Endothelial cell of umbilical vein (primary cell): Measurements from ENCODE around the gene RASSF6. TPM values are rescaled to one million over a fixed set of nuclear protein-coding genes. Genes with fewer than 3 reads are reported as not detected.

Experiments
- BruUV-seq: library from RNA; stranded (reverse); fragments of 400-500 nt; replicated peaks from 2 replicates; lab custom pipeline; 2021; lab: Mats Ljungman, UMichigan
- CTCF ChIA-PET: fragments of 300-600, 350-600 bp; sonication (Branson Sonifier 250); formaldehyde crosslinking; loops from one replicate; lab custom pipeline; 2021; ENCODE audit warnings: antibody characterized with exemption, inconsistent platforms; lab: Charles Lee
- POLR2A ChIA-PET: fragments of 300-600, 350-600 bp; sonication (Branson Sonifier 250); formaldehyde crosslinking; loops from one replicate; lab custom pipeline; 2021; ENCODE audit warnings: antibody characterized with exemption, inconsistent platforms; lab: Charles Lee
- DNase-seq: peaks from one replicate; pipeline ENCODE4 v3.0.0-alpha.2; 2011; ENCODE audit warnings: low read depth, low spot score
- FAIRE-seq: peaks from 2 replicates; lab custom pipeline; 2011; peaks lifted over from hg19 to GRCh38; lab: Jason Lieb, UNC
- H2AFZ ChIP-seq: 2 replicates; pipeline ENCODE4 v1.6.0; 2012; ENCODE audit warnings: low read depth, low read length, control low read depth, inconsistent platforms
- H3K27ac ChIP-seq: 2 replicates; pipeline ENCODE4 v1.5.1; 2011; ENCODE audit warnings: low read depth, mild to moderate bottlenecking, control low read depth, low read length, moderate library complexity; ENCODE audit not compliant: insufficient read depth
- H3K27me3 ChIP-seq, 2 experiments: 2 replicates each; pipeline versions ENCODE4 v1.6.0 to v1.6.1; 2011; ENCODE audit warnings: low read length in 2 of 2, mixed read lengths in 1 of 2; ENCODE audit not compliant: control insufficient read depth in 2 of 2, insufficient read depth in 2 of 2
- H3K36me3 ChIP-seq, 2 experiments: 2 replicates in 1 of 2; 3 replicates in 1 of 2; pipeline ENCODE4 v1.5.1; 2011; ENCODE audit warnings: low read length in 2 of 2, mild to moderate bottlenecking in 1 of 2, moderate library complexity in 1 of 2; ENCODE audit not compliant: control insufficient read depth in 2 of 2, insufficient read depth in 2 of 2; ENCODE audit errors: extremely low read depth in 1 of 2
- H3K4me1 ChIP-seq: 3 replicates; pipeline ENCODE4 v1.5.1; 2011; ENCODE audit warnings: mild to moderate bottlenecking, low read length; ENCODE audit not compliant: control insufficient read depth, insufficient read depth; ENCODE audit errors: extremely low read depth
- H3K4me2 ChIP-seq: 2 replicates; pipeline ENCODE4 v1.6.1; 2011; ENCODE audit warnings: low read length, control low read depth, mixed read lengths; ENCODE audit not compliant: insufficient read depth
- H3K4me3 ChIP-seq, 3 experiments: fragments of 200-600 bp in 1 of 3; sonication (generic), shearing (Covaris generic) in 1 of 3; replicated peaks in 1 of 3; 2 replicates each; pipeline ENCODE4 v1.5.1; 2011 to 2016; ENCODE audit warnings: control low read depth in 3 of 3, low read length in 3 of 3, mild to moderate bottlenecking in 2 of 3, inconsistent platforms in 1 of 3, low read depth in 1 of 3, moderate library complexity in 1 of 3; ENCODE audit not compliant: insufficient read depth in 1 of 3
- H3K79me2 ChIP-seq: 2 replicates; pipeline ENCODE4 v1.6.0; 2012; ENCODE audit warnings: low read length, inconsistent platforms; ENCODE audit not compliant: control insufficient read depth, insufficient read depth
- H3K9ac ChIP-seq: replicated peaks from 2 replicates; pipeline ENCODE3; 2011; ENCODE audit warnings: low read length, control low read depth; ENCODE audit not compliant: insufficient read depth; ENCODE audit errors: extremely low read depth
- H3K9me1 ChIP-seq: replicated peaks from 3 replicates; pipeline ENCODE4 v1.6.0; 2011; ENCODE audit warnings: mild to moderate bottlenecking, low read length; ENCODE audit not compliant: control insufficient read depth, insufficient read depth; ENCODE audit errors: extremely low read depth
- H3K9me3 ChIP-seq: replicated peaks from 2 replicates; pipeline ENCODE4 v1.5.1; 2012; ENCODE audit warnings: low read length, inconsistent platforms; ENCODE audit not compliant: control insufficient read depth, insufficient read depth
- H4K20me1 ChIP-seq: replicated peaks from 2 replicates; pipeline ENCODE3; 2011; ENCODE audit warnings: mild to moderate bottlenecking, low read length; ENCODE audit not compliant: control insufficient read depth, insufficient read depth; ENCODE audit errors: extremely low read depth
- CTCF ChIP-seq, 2 donors: IDR thresholded peaks; 1 replicate in 1 of 2; 2 replicates in 1 of 2; pipeline ENCODE4 v1.5.1; 2011; ENCODE audit warnings: low read length in 2 of 2, mild to moderate bottlenecking in 2 of 2, moderate library complexity in 2 of 2, control low read depth in 1 of 2, inconsistent platforms in 1 of 2, low read depth in 1 of 2; ENCODE audit not compliant: insufficient read depth in 1 of 2; ENCODE audit errors: extremely low read depth in 1 of 2
- EZH2 ChIP-seq: IDR thresholded peaks from 2 replicates; pipeline ENCODE4 v1.6.1; 2012; ENCODE audit warnings: borderline replicate concordance, low read depth, mild to moderate bottlenecking, moderate library complexity, low read length, inconsistent platforms; ENCODE audit not compliant: severe bottlenecking
- FOS ChIP-seq: IDR thresholded peaks from 2 replicates; pipeline ENCODE4 v1.6.1; 2011; ENCODE audit warnings: mild to moderate bottlenecking, low read length, moderate library complexity, borderline replicate concordance; ENCODE audit not compliant: insufficient read depth
- GATA2 ChIP-seq: IDR thresholded peaks from 2 replicates; pipeline ENCODE4 v1.7.0; 2011; ENCODE audit warnings: low read depth, mild to moderate bottlenecking, moderate library complexity, mixed read lengths, low read length; ENCODE audit not compliant: insufficient read length, insufficient read depth
- JUN ChIP-seq: IDR thresholded peaks from 2 replicates; pipeline ENCODE4 v1.6.1; 2011; ENCODE audit warnings: borderline replicate concordance, low read depth; ENCODE audit not compliant: insufficient read length, insufficient read depth
- MAX ChIP-seq: IDR thresholded peaks from 2 replicates; pipeline ENCODE4 v1.6.1; 2011; ENCODE audit not compliant: insufficient read depth, insufficient read length
- MYC ChIP-seq: IDR thresholded peaks from one replicate; pipeline ENCODE4 v1.6.1; 2011; ENCODE audit warnings: mild to moderate bottlenecking, low read depth, low read length
- POLR2A ChIP-seq: IDR thresholded peaks from 2 replicates; pipeline ENCODE4 v1.6.1; 2012; ENCODE audit warnings: low read depth, mild to moderate bottlenecking, control low read depth, low read length
- POLR2AphosphoS5 ChIP-seq: IDR thresholded peaks from 2 replicates; pipeline ENCODE4 v1.6.1; 2012; ENCODE audit warnings: low read depth, mild to moderate bottlenecking, control low read depth, low read length, moderate library complexity; ENCODE audit not compliant: insufficient read depth
- dilution Hi-C: fragments of 300-500 bp; cut with MboI; formaldehyde crosslinking; loops from one replicate; pipeline ENCODE4 v1.15.0; 2019; ENCODE audit warnings: low sequenced_read_pairs; ENCODE audit not compliant: extremely low pct_ligation_motif_present
- intact Hi-C: fragments of 100-400 bp; cut with micrococcal nuclease; formaldehyde crosslinking; loops from one replicate; pipeline ENCODE4 v1.10.0; 2022
- polyA plus RNA-seq, 4 experiments: library from polyadenylated mRNA; depleted of rRNA in 3 of 4; stranded (reverse) in 3 of 4; unstranded in 1 of 4; fragments of >200 nt; gene quantifications; 2 replicates each; pipeline versions ENCODE4 v1.2.1 to v1.2.3, GENCODE V29; 2011 to 2012; ENCODE audit warnings: missing spikeins in 1 of 4
- total RNA-seq: library from RNA; stranded (reverse); gene quantifications from 2 replicates; pipeline ENCODE4 v1.2.3, GENCODE V29; 2021

Gene RASSF6
- total and polyA plus RNA-seq, 2 donors (not counting 3 experiments of a cell fraction or from before 2014, with no cell fraction given), result not detected

GRCh38 chr4:73541251-73541650 lies 79.0 kb downstream of the RASSF6 start:
- ChIA-PET CTCF (no interaction called here), POLR2A (no interaction called here)
- intact Hi-C loops, result no loop called here
- Histone ChIP-seq H3K9ac (no peak overlapping the region), H3K36me3 (no peaks in the 10 kb centered on the region), H3K27me3 (peaks cover 0 to 3% of the 10 kb centered on the region in 2 experiments), H3K4me1 (no peaks in the 10 kb centered on the region), H3K79me2 (no peaks in the 10 kb centered on the region), H3K9me3 (no peaks in the 10 kb centered on the region), H3K4me3 (no peak overlapping the region), H3K9me1 (no peaks in the 10 kb centered on the region), H2AFZ (no peak overlapping the region), H3K4me2 (no peak overlapping the region), H4K20me1 (no peaks in the 10 kb centered on the region), H3K27ac (no peak overlapping the region)
- DNase-seq, result no peak
- TF ChIP-seq MYC, result no peak
- TF ChIP-seq EZH2, result no peak
- no peak for TF ChIP-seq GATA2
- TF ChIP-seq FOS, result no peak
- no peak for TF ChIP-seq POLR2AphosphoS5
- TF ChIP-seq JUN, result no peak
- no TSS peak for BruUV-seq
- dilution Hi-C loops, result no loop called here
- no peak for FAIRE-seq

- intact Hi-C loops (no loop called here), dilution Hi-C loops (no loop called here)
- no TSS peak for BruUV-seq
- Histone ChIP-seq H3K9me3 (no peaks in the 10 kb centered on the region), H3K4me1 (no peaks in the 10 kb centered on the region), H3K27ac (no peak overlapping the region), H3K4me3 (no peak overlapping the region), H3K9ac (no peak overlapping the region), H3K4me2 (no peak overlapping the region), H3K36me3 (no peaks in the 10 kb centered on the region), H3K79me2 (no peaks in the 10 kb centered on the region), H2AFZ (no peak overlapping the region), H3K9me1 (no peaks in the 10 kb centered on the region), H4K20me1 (no peaks in the 10 kb centered on the region), H3K27me3 (peaks cover 0 to 3% of the 10 kb centered on the region in 2 experiments)
- POLR2A ChIA-PET, result no interaction called here
- CTCF ChIA-PET, result no interaction called here
- TF ChIP-seq MYC (no peak), POLR2A (no peak), MAX (no peak), JUN (no peak), FOS (no peak), EZH2 (no peak), CTCF (IDR thresholded peaks at IDR 0.05; ENCODE audit: extremely low read depth in 1 of 2, insufficient read depth in 1 of 2, low read depth in 1 of 2, low read length in 2 of 2) (no peak), GATA2 (no peak), POLR2AphosphoS5 (no peak)
- FAIRE-seq, result no peak
- DNase-seq, result no peak
Observed at GRCh38 chr4:73540826-73541225, 79.4 kb downstream of the RASSF6 start.
